GM19025 (cell line): ENCODE results near the gene MEX3A.
"Not testable (repeated sequence)": the region's sequence is repeated elsewhere in the genome, so short reads cannot be mapped to it uniquely, and the experiment has no call there.

Experiments used
- ATAC-seq: cut with Tn5 transposase; IDR thresholded peaks from one replicate; pipeline ENCODE4 v1.9.1; 2021; ENCODE audit warnings: mild to moderate bottlenecking, low read depth, moderate library complexity; ENCODE audit not compliant: unreplicated experiment

The MEX3A gene

GRCh38 chr1:156081180-156081916 is 917 bp downstream of the MEX3A start:
- no peak for ATAC-seq

GRCh38 chr1:156080863-156081179 is 1.4 kb downstream of the MEX3A start:
- no peak for ATAC-seq

- ATAC-seq, result no peak
Observed at GRCh38 chr1:156080241-156080862, 1.9 kb downstream of the MEX3A start.

GRCh38 chr1:156079762-156080161 is 2.5 kb downstream of the MEX3A start:
- no peak for ATAC-seq

- no peak for ATAC-seq
Observed at GRCh38 chr1:156078728-156079127, 3.5 kb downstream of the MEX3A start.

- no peak for ATAC-seq
Observed at GRCh38 chr1:156077430-156077760, 4.9 kb downstream of the MEX3A start.

- peak; percentile 57 for ATAC-seq
Observed at GRCh38 chr1:156076609-156077429, 5.4 kb downstream of the MEX3A start.

GRCh38 chr1:156075775-156076204 is 6.5 kb downstream of the MEX3A start:
- no peak for ATAC-seq

GRCh38 chr1:156075162-156075561 is 7.1 kb downstream of the MEX3A start:
- ATAC-seq, result no peak

- no peak for ATAC-seq
Observed at GRCh38 chr1:156074661-156075060, 7.6 kb downstream of the MEX3A start.

- ATAC-seq, result no peak
Observed at GRCh38 chr1:156073740-156074139, 8.5 kb downstream of the MEX3A start.

- no peak for ATAC-seq
Observed at GRCh38 chr1:156073110-156073687, 9.1 kb downstream of the MEX3A start.

- no peak for ATAC-seq
Observed at GRCh38 chr1:156072251-156072650, 10.0 kb downstream of the MEX3A start.

- ATAC-seq, result not testable (repeated sequence)
Observed at GRCh38 chr1:156071332-156071816, 10.9 kb downstream of the MEX3A start.

- ATAC-seq, result no peak
Observed at GRCh38 chr1:156070548-156070947, 11.7 kb downstream of the MEX3A start.

GRCh38 chr1:156069490-156070455 is 12.5 kb downstream of the MEX3A start:
- ATAC-seq, result no peak

- ATAC-seq, result no peak
Observed at GRCh38 chr1:156067262-156067661, 15.0 kb downstream of the MEX3A start.

GRCh38 chr1:156065871-156066270 is 16.4 kb downstream of the MEX3A start:
- no peak for ATAC-seq

GRCh38 chr1:156065212-156065611 is 17.1 kb downstream of the MEX3A start:
- ATAC-seq, result no peak

- no peak for ATAC-seq
Observed at GRCh38 chr1:156064615-156065014, 17.6 kb downstream of the MEX3A start.
